GM21423 (cell line): ENCODE measurements around the gene RIMBP3C.
A peak's percentile ranks its signal among the peaks of the same experiment; 100 is the strongest.
"Not testable (repeated sequence)": the region's sequence is repeated elsewhere in the genome, so short reads cannot be mapped to it uniquely, and the experiment has no call there.

Experiments used
- ATAC-seq: cut with Tn5 transposase; IDR thresholded peaks from one replicate; pipeline ENCODE4 v1.9.1; 2021; ENCODE audit warnings: mild to moderate bottlenecking, moderate library complexity; ENCODE audit not compliant: unreplicated experiment

The RIMBP3C gene

DNA sequence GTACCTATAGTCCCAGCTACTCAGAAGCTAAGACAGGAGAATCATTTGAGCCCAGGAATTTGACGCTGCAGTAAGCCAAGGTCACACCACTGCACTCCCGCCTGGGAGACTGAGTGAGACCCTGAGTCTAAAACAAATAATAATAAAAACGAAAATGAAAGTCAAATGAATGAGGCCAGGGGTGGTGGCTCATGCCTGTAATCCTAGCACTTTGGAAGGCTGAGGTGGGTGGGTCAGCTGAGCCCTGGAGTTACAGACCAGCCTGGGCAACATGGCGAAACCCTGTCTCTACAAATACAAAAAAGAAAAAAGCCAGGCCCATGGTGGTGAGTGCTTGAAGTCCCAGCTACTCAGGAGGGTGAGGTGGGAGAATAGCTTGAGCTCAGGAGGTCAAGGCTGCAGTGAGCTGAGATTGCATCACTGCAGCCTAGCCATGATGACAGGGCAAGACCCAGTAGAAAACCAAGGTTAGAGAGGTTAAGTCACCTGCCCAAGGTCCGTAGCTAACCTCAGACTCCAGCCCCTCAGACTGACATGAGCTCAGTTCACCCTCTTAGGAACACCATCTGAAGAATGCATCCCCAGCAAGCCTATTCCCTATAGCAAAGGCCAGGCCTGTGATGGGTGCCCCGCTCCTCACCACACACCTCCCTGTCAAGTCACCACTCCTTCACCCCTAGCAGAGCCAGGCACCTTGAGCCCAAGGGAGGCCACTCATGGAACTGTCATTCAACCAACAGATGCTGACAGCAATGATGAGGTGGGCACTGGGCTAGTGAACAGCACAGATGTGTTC, 24.4 kb downstream of the RIMBP3C start:
- ATAC-seq = not testable (repeated sequence)

GRCh38 chr22:21516970-21517764, 34.1 kb downstream of the RIMBP3C start:
- peak; percentile 73 for ATAC-seq

- not testable (repeated sequence) for ATAC-seq
Measured at GRCh38 chr22:21516522-21516921, 34.7 kb downstream of the RIMBP3C start.

- not testable (repeated sequence) for ATAC-seq
Measured at GRCh38 chr22:21515234-21515633, 36.0 kb downstream of the RIMBP3C start.

- ATAC-seq = not testable (repeated sequence)
Measured at GRCh38 chr22:21514117-21514516, 37.1 kb downstream of the RIMBP3C start.

GRCh38 chr22:21512022-21512421, 39.2 kb downstream of the RIMBP3C start:
- not testable (repeated sequence) for ATAC-seq

DNA sequence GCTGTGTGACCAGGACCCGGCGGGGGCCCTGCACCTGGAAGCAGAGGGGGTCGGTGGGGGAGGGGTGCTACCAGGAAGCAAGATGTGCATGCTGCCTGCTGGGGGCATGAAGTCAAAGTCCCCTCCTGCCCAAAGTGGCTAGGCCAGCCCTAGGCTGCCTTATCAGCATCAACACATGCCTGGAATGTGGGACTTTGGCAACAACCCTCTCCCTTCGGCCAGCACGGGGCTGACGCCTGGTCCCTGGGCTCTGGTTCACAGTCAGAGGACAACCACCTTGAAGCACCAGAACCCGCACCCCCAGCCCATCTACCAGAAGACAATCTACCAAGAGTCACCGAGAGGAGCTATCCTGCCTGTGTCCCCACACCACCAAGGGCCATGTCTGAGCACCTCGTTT, 40.9 kb downstream of the RIMBP3C start:
- not testable (repeated sequence) for ATAC-seq

- ATAC-seq = not testable (repeated sequence)
Measured at GRCh38 chr22:21499623-21500506, 51.4 kb downstream of the RIMBP3C start.

DNA sequence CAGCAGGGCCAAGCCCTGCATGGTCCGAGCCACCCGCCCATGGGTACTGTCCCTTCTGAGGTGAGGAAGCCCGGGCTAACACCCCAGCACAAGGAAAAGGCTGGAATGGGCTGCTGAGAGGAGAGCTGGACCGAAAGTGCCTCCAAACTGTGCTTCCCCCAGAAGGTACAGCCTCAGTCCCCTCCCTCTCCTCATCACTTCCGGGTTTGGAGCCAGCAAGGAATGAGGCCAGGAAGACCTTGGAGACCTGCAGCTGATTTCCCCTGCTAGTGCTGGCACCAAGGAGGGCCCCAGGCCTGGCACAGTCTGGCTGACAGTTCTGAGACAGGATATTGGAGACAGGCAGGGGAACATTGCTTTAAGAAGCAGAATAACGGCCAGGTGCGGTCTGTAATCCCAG, 52.8 kb downstream of the RIMBP3C start:
- not testable (repeated sequence) for ATAC-seq

GRCh38 chr22:21497984-21498383, 53.3 kb downstream of the RIMBP3C start:
- ATAC-seq = not testable (repeated sequence)
